Activated CD4-positive, alpha-beta T cell treated with anti-CD3 and anti-CD28 coated beads, Interleukin-2, amount 10 ng/mL, durations not matched to agents 7 days and 5 days (primary cell): ENCODE data around the gene SNX25. TPM values are rescaled to one million over a fixed set of nuclear protein-coding genes. Genes with fewer than 3 reads are reported as not detected.
A peak's percentile ranks its signal among the peaks of the same experiment; 100 is the strongest.
"Not testable (repeated sequence)": the region's sequence is repeated elsewhere in the genome, so short reads cannot be mapped to it uniquely, and the experiment has no call there.

Experiments
- CTCF ChIA-PET: fragments of 350-600 bp; sonication (Branson Sonifier 250); formaldehyde crosslinking; loops from one replicate; lab custom pipeline; 2021; ENCODE audit warnings: antibody characterized with exemption; lab: Charles Lee
- POLR2A ChIA-PET: fragments of 350-600 bp; sonication (Branson Sonifier 250); formaldehyde crosslinking; loops from one replicate; lab custom pipeline; 2021; ENCODE audit warnings: antibody characterized with exemption; lab: Charles Lee
- DNase-seq: peaks from one replicate; pipeline ENCODE4 v3.0.0-alpha.2; 2020
- H3K27ac Mint-ChIP-seq: one replicate; pipeline ENCODE4 v1.8.0; 2021; ENCODE audit warnings: mild to moderate bottlenecking, moderate library complexity, mixed read lengths
- H3K27me3 Mint-ChIP-seq: one replicate; pipeline ENCODE4 v1.8.0; 2021; ENCODE audit warnings: mixed read lengths
- H3K36me3 Mint-ChIP-seq: one replicate; pipeline ENCODE4 v1.8.0; 2021; ENCODE audit warnings: low read depth, mixed read lengths
- H3K4me1 Mint-ChIP-seq: one replicate; pipeline ENCODE4 v1.8.0; 2021; ENCODE audit warnings: mixed read lengths
- H3K4me3 Mint-ChIP-seq: one replicate; pipeline ENCODE4 v1.8.0; 2021; ENCODE audit warnings: mild to moderate bottlenecking, moderate library complexity, mixed read lengths
- H3K9me3 Mint-ChIP-seq: one replicate; pipeline ENCODE4 v1.8.0; 2021; ENCODE audit warnings: mixed read lengths
- total RNA-seq, 2 experiments: library from RNA; stranded (reverse); gene quantifications; one replicate each; pipeline ENCODE4 v1.2.3, GENCODE V29; 2021

Gene SNX25
- total RNA-seq, 2 experiments from 2014 or later: 9.0 to 12.0 TPM

DNA sequence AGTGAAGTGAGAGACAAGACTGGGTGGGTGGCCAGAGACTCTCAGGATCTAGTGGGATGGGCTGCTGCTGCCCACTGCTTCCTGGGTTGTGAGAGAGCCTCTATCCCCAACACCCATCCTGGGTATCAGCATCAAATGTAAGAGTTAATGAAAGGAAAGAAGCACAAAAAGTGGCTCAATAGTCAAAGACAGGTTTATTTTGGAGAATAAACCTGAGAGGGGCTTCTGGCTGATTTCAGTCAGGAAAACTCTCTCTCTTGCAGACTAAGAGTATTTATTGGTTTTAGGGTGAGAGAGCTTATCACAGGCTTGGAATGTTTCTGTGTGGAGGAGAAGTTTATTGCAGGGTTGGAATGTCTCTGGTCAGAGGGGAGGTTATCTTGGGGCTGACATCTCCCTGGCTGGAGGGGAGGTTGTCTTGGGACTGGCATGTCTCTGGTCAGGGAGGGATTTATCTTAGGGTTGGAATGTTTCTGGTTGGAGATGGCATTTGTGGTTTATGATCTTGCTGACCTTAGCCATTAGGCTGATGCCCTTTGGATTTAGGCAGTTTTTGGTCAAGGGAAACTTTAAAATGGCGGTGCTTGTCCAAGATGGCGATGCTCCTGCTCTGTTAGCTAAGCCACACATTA lies 120.6 kb downstream of the SNX25 start:
- H3K4me1 Mint-ChIP-seq, H3K27ac Mint-ChIP-seq, H3K36me3 Mint-ChIP-seq: not testable (repeated sequence)

DNA sequence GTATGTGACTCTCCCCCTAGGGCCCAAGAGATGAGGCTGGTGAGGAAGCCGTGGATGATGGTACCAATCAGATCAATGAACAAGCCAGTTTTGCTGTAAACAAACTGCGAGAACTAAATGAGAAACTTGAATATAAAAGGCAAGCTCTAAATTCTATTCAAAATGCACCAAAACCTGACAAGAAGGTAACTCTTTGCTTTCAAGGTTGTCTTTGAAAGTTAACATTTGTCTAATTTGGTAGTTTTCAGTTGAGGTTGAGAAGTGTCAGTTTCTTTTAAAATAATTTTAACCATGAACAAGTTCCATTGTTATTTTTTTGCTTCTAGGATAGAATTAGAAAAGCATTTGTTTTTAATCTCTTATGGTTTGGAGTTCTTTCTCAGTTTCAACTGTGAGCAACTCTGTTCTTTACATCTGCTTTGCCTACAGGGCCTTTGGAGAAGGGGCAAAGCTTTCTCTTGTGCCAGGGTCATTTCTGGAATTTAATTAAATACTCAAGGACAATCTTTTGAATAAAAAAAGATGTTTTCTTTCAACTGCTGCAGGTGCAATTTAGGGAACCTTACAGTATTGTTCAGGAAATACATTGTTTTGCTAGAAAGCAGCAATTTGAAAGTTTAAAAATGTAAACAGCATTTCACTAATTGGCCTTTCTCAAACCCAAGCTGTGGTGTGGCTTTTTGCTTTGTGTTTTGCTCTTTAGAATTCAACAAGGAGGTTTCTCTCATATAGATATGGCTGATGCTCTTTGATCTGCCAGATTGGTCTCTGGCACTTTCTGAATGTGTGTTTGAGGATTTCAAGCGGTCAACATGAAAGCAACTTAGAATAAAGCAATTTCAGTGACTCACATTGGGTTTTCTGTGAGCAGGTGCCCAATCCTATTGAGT lies 123.4 kb downstream of the SNX25 start:
- H3K27me3 Mint-ChIP-seq: no peaks in the 10 kb centered on the region
- H3K4me3 Mint-ChIP-seq: no peak overlapping the region
- H3K27ac Mint-ChIP-seq: no peak overlapping the region
- no peaks in the 10 kb centered on the region for H3K4me1 Mint-ChIP-seq
- no peak for DNase-seq
- peaks cover 9% of the 10 kb centered on the region for H3K9me3 Mint-ChIP-seq
- CTCF ChIA-PET: no interaction called here
- peaks cover 10% of the 10 kb centered on the region for H3K36me3 Mint-ChIP-seq
- POLR2A ChIA-PET: no interaction called here

More for the DNA sequence above, 120.6 kb downstream of the SNX25 start:
- DNase-seq, H3K27me3 Mint-ChIP-seq, POLR2A ChIA-PET, H3K9me3 Mint-ChIP-seq, H3K4me3 Mint-ChIP-seq: not testable (repeated sequence)
- CTCF ChIA-PET: interaction anchor here (0.7 to 1.1 kb wide), 2 partner anchors 12 to 268 kb away, joined by 3 to 4 read pairs; no protein-coding TSS in a partner anchor

DNA sequence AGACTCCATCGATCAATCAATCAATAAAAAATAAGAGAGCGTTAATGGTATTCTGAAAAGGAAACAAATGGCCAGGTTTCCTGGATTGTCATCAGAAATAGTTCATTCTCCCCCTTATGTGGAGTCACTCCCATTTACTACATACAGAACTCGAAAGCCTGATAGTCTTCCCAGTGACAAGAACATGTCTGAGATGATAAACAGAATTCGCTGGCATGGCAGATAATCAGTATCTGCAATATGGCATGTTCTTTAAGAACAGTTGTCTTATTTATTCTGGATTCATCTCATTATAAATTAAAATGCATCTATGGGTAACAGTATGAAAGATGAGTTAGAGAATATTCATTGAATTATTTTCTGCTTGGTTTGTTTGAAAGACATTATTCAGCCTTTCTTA lies 124.9 kb downstream of the SNX25 start:
- H3K27me3 Mint-ChIP-seq: no peaks in the 10 kb centered on the region
- H3K4me1 Mint-ChIP-seq: no peaks in the 10 kb centered on the region
- no peak for DNase-seq
- H3K36me3 Mint-ChIP-seq: peaks cover 8% of the 10 kb centered on the region
- ChIA-PET CTCF (interaction anchor here (0.6 kb wide), 3 partner anchors 24 to 1969 kb away, joined by 4 to 5 read pairs (median 4); no protein-coding TSS in a partner anchor), POLR2A (no interaction called here)
- H3K9me3 Mint-ChIP-seq: peaks cover 6% of the 10 kb centered on the region
- peak overlapping the region; percentile 33 for H3K27ac Mint-ChIP-seq
- H3K4me3 Mint-ChIP-seq: no peak overlapping the region

DNA sequence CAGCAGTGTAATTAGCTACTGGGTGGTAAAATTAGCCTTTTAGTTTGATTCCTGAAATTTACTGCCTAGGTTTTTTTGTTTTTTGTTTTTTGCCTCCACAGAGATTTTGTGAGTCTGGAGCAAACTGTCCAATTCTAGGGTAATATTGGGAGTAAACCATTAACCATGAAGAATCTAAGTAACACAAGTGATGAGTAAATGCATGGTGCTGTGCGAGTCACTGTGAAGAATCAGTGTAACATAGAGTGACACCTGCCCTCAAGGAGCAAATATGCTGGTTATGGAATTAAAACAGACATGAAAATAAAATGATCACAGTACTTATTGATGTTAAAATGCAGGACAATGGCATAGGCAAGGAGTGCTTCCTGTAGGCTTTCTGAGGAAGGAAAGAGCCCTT lies 126.2 kb downstream of the SNX25 start:
- Mint-ChIP-seq H3K9me3 (no peaks in the 10 kb centered on the region), H3K4me1 (peaks cover 9% of the 10 kb centered on the region), H3K27me3 (no peaks in the 10 kb centered on the region), H3K27ac (no peak overlapping the region), H3K4me3 (no peak overlapping the region), H3K36me3 (peaks cover 11% of the 10 kb centered on the region)
- CTCF ChIA-PET: interaction anchor here (0.6 kb wide), 2 partner anchors 112 to 751 kb away, joined by 3 to 4 read pairs; no protein-coding TSS in a partner anchor
- no peak for DNase-seq
- POLR2A ChIA-PET: no interaction called here

- CTCF ChIA-PET: interaction anchor here (1.4 kb wide), 1 partner anchor 130 kb away, joined by 3 read pairs; the partner anchor contains the start of gene SNX25
- no peaks in the 10 kb centered on the region for H3K27me3 Mint-ChIP-seq
- H3K9me3 Mint-ChIP-seq: no peaks in the 10 kb centered on the region
- no peak overlapping the region for H3K27ac Mint-ChIP-seq
- POLR2A ChIA-PET: no interaction called here
- H3K4me3 Mint-ChIP-seq: no peak overlapping the region
- peaks cover 21% of the 10 kb centered on the region for H3K36me3 Mint-ChIP-seq
- peaks cover 31% of the 10 kb centered on the region for H3K4me1 Mint-ChIP-seq
- DNase-seq: no peak
Observed at GRCh38 chr4:185339941-185340340, 130.5 kb downstream of the SNX25 start.

GRCh38 chr4:185341377-185341776 lies 132.0 kb downstream of the SNX25 start:
- Mint-ChIP-seq H3K27ac (no peak overlapping the region), H3K4me1 (peaks cover 36% of the 10 kb centered on the region), H3K36me3 (peaks cover 19% of the 10 kb centered on the region), H3K4me3 (no peak overlapping the region), H3K9me3 (no peaks in the 10 kb centered on the region), H3K27me3 (no peaks in the 10 kb centered on the region)
- CTCF ChIA-PET: interaction anchor here (0.6 to 1.4 kb wide), 4 partner anchors 12 to 131 kb away, joined by 3 to 4 read pairs (median 4); partner anchors contain the start of gene SNX25
- DNase-seq: no peak
- POLR2A ChIA-PET: no interaction called here

DNA sequence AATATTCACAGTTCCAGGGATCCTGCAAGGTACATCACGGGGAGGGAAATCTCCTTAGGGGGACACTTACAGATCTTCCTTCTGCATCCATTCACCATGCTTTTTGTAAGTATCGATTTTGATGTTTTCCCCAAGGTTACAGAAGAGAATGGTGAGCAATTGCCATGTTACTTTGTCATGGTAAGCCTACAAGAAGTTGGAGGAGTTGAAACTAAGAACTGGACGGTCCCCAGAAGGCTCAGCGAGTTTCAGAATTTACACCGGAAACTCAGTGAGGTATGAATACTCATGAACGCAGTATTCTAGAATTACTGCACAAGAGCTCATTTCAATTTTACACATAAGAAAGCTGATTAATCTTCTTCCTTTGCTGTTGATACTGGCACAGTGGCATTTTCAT lies 132.4 kb downstream of the SNX25 start:
- CTCF ChIA-PET: interaction anchor here (0.9 to 1.3 kb wide), 3 partner anchors 11 to 19 kb away, joined by 3 to 4 read pairs (median 4); no protein-coding TSS in a partner anchor
- Mint-ChIP-seq H3K4me1 (peaks cover 39% of the 10 kb centered on the region), H3K9me3 (no peaks in the 10 kb centered on the region), H3K4me3 (no peak overlapping the region), H3K36me3 (peaks cover 18% of the 10 kb centered on the region), H3K27ac (no peak overlapping the region), H3K27me3 (no peaks in the 10 kb centered on the region)
- no peak for DNase-seq
- POLR2A ChIA-PET: no interaction called here

DNA sequence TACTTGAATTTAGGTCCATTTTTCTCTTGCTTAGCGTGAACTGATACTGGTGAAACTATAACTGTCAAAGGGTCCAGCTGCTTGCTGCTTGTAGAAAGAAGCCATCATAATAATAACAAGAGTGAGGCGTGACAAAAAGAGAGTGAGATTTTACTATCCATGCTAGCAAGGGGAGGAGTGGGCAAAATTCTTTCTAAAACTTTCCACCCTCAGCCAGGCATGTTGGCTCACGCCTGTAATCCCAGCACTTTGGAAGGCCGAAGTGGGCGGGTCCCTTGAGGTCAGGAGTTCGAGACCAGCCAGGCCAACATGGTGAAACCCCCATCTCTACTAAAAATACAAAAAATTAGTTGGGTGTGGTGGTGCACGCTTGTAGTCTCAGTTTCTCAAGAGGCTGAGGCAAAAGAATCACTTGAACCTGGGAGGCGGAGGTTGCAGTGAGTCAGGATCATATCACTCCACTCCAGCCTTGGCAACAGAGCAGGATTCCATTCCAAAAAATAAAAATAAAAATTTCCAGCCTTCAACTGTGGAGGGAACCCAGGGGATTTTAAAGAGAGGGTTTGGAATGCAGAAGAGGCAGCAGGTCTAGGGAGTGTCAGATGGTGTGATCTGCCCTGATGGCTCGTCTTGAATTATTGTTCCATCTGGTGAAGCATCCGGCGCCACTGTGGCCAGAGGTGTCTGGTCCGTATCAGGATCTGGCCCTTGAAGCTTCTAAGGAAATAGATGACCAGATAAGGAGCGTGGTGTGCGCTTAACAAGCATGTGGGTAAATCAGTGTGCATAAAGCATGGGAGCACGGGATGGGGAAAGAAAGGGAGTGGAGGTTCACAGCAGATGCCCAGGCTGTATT lies 134.6 kb downstream of the SNX25 start:
- CTCF ChIA-PET: no interaction called here
- Mint-ChIP-seq H3K27me3 (no peaks in the 10 kb centered on the region), H3K4me3 (no peak overlapping the region)

GRCh38 chr4:185344743-185345538 lies 135.5 kb downstream of the SNX25 start:
- DNase-seq: no peak
- peaks cover 22% of the 10 kb centered on the region for H3K36me3 Mint-ChIP-seq
- H3K4me3 Mint-ChIP-seq: peak overlapping the region; percentile 9
- no peaks in the 10 kb centered on the region for H3K9me3 Mint-ChIP-seq
- peak overlapping the region; percentile 67 for H3K27ac Mint-ChIP-seq
- CTCF ChIA-PET: interaction anchor here (0.7 kb wide), 1 partner anchor 892 kb away, joined by 5 read pairs; no protein-coding TSS in a partner anchor
- H3K4me1 Mint-ChIP-seq: peaks cover 34% of the 10 kb centered on the region
- no peaks in the 10 kb centered on the region for H3K27me3 Mint-ChIP-seq
- POLR2A ChIA-PET: no interaction called here

More for the DNA sequence above, 134.6 kb downstream of the SNX25 start:
- H3K4me1 Mint-ChIP-seq: peaks cover 39% of the 10 kb centered on the region
- peak overlapping the region; percentile 67 for H3K27ac Mint-ChIP-seq
- DNase-seq: no peak
- no peaks in the 10 kb centered on the region for H3K9me3 Mint-ChIP-seq
- H3K36me3 Mint-ChIP-seq: peaks cover 27% of the 10 kb centered on the region
- POLR2A ChIA-PET: no interaction called here

GRCh38 chr4:185346975-185347601 lies 137.7 kb downstream of the SNX25 start:
- Mint-ChIP-seq H3K4me3 (no peak overlapping the region), H3K4me1 (peaks cover 32% of the 10 kb centered on the region), H3K9me3 (no peaks in the 10 kb centered on the region), H3K27me3 (no peaks in the 10 kb centered on the region), H3K36me3 (peaks cover 30% of the 10 kb centered on the region), H3K27ac (no peak overlapping the region)
- no peak for DNase-seq
- ChIA-PET CTCF (no interaction called here), POLR2A (no interaction called here)

- ChIA-PET POLR2A (no interaction called here), CTCF (no interaction called here)
- no peaks in the 10 kb centered on the region for H3K27me3 Mint-ChIP-seq
- H3K36me3 Mint-ChIP-seq: peaks cover 29% of the 10 kb centered on the region
- no peak overlapping the region for H3K4me3 Mint-ChIP-seq
- H3K4me1 Mint-ChIP-seq: peaks cover 7% of the 10 kb centered on the region
- no peaks in the 10 kb centered on the region for H3K9me3 Mint-ChIP-seq
- DNase-seq: no peak
- H3K27ac Mint-ChIP-seq: no peak overlapping the region
Observed at GRCh38 chr4:185351691-185352090, 142.3 kb downstream of the SNX25 start.
